ENCODE measurements around the gene VAV2. TPM values are rescaled to one million over a fixed set of nuclear protein-coding genes. Genes with fewer than 3 reads are reported as not detected.

Gene VAV2
- polyA plus RNA-seq, 1 of the 3 experiments (the other 2 are of a cell fraction): 14.9 TPM

DNA sequence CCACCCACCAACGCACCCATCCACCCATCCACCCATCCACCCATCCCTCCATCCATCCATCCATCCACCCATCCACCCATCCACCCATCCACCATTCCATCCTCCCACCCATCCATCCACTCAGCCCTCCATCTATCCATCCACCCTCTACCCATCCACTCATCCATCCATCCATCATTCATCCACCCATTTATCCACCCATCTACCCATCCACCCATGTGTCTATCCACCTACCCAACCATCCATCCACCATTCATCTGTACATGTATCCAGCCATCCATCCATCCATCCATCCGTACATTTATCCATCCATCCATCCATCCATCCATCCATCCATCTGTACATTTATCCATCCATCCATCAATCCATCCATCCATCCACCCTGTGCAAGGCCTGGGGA, 11.1 kb upstream of the VAV2 start:
- Histone ChIP-seq H3K36me3 (replicated peaks in 1 of 2; ENCODE audit: control insufficient read depth in 1 of 2, insufficient read depth in 2 of 2, low read length in 1 of 2) (no peaks in the 10 kb centered on the region), H3K4me2 (no peak overlapping the region), H2AFZ (ENCODE audit: low read depth) (no peak overlapping the region), H3K4me1 (ENCODE audit: control insufficient read depth in 1 of 2, insufficient read depth in 2 of 2, low read depth in 1 of 2, low read length in 1 of 2) (peaks cover 0 to 11% of the 10 kb centered on the region in 2 experiments; a peak in 1 of 4 replicates), H3K4me3 (ENCODE audit: low read depth in 2 of 2, low read length in 1 of 2) (no peak overlapping the region), H4K20me1 (ENCODE audit: insufficient read depth) (no peaks in the 10 kb centered on the region), H3K27ac (ENCODE audit: low read depth in 2 of 2, low read length in 1 of 2) (no peak overlapping the region), H3K9me3 (no peaks in the 10 kb centered on the region), H3K79me2 (ENCODE audit: insufficient read depth) (no peaks in the 10 kb centered on the region), H3K9ac (no peak overlapping the region), H3K27me3 (ENCODE audit: insufficient read depth) (no peaks in the 10 kb centered on the region), H3F3A (replicated peaks; ENCODE audit: insufficient read depth) (no peaks in the 10 kb centered on the region), H3K9me2 (no peaks in the 10 kb centered on the region)
- TF ChIP-seq, protein P1, sequence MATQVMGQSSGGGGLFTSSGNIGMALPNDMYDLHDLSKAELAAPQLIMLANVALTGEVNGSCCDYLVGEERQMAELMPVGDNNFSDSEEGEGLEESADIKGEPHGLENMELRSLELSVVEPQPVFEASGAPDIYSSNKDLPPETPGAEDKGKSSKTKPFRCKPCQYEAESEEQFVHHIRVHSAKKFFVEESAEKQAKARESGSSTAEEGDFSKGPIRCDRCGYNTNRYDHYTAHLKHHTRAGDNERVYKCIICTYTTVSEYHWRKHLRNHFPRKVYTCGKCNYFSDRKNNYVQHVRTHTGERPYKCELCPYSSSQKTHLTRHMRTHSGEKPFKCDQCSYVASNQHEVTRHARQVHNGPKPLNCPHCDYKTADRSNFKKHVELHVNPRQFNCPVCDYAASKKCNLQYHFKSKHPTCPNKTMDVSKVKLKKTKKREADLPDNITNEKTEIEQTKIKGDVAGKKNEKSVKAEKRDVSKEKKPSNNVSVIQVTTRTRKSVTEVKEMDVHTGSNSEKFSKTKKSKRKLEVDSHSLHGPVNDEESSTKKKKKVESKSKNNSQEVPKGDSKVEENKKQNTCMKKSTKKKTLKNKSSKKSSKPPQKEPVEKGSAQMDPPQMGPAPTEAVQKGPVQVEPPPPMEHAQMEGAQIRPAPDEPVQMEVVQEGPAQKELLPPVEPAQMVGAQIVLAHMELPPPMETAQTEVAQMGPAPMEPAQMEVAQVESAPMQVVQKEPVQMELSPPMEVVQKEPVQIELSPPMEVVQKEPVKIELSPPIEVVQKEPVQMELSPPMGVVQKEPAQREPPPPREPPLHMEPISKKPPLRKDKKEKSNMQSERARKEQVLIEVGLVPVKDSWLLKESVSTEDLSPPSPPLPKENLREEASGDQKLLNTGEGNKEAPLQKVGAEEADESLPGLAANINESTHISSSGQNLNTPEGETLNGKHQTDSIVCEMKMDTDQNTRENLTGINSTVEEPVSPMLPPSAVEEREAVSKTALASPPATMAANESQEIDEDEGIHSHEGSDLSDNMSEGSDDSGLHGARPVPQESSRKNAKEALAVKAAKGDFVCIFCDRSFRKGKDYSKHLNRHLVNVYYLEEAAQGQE (IDR thresholded peaks at IDR 0.05; ENCODE audit: low read depth, low read length): no peak
- TF ChIP-seq GATA2 (CRISPR knock-in tag; IDR thresholded peaks at IDR 0.05) (no peak), RAD21 (IDR thresholded peaks at IDR 0.05; ENCODE audit: low read length) (no peak), CHD2 (IDR thresholded peaks at IDR 0.05; ENCODE audit: low read length, partially characterized antibody) (no peak), RXRA (IDR thresholded peaks at IDR 0.05; ENCODE audit: borderline replicate concordance, low read depth) (no peak), YY1 (IDR thresholded peaks at IDR 0.05; ENCODE audit: low read depth) (no peak), MXI1 (IDR thresholded peaks at IDR 0.05; ENCODE audit: low read depth, low read length) (no peak), JUND (IDR thresholded peaks at IDR 0.05) (no peak), TCF12 (IDR thresholded peaks at IDR 0.05) (no peak)
- TF ChIP-seq, protein P2, sequence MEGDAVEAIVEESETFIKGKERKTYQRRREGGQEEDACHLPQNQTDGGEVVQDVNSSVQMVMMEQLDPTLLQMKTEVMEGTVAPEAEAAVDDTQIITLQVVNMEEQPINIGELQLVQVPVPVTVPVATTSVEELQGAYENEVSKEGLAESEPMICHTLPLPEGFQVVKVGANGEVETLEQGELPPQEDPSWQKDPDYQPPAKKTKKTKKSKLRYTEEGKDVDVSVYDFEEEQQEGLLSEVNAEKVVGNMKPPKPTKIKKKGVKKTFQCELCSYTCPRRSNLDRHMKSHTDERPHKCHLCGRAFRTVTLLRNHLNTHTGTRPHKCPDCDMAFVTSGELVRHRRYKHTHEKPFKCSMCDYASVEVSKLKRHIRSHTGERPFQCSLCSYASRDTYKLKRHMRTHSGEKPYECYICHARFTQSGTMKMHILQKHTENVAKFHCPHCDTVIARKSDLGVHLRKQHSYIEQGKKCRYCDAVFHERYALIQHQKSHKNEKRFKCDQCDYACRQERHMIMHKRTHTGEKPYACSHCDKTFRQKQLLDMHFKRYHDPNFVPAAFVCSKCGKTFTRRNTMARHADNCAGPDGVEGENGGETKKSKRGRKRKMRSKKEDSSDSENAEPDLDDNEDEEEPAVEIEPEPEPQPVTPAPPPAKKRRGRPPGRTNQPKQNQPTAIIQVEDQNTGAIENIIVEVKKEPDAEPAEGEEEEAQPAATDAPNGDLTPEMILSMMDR (IDR thresholded peaks at IDR 0.05): no peak
- no peak for DNase-seq
- CTCF ChIA-PET: interaction anchor here (1.5 to 7.3 kb wide), 3 partner anchors 9 to 221 kb away, joined by 4 to 72 read pairs (median 6); no protein-coding TSS in a partner anchor
- 55% methylated on average over 2 of the region's 2 CpGs for whole genome bisulfite sequencing (ENCODE audit: low lambda C conversion rate)
- POLR2A ChIA-PET: no interaction called here

DNA sequence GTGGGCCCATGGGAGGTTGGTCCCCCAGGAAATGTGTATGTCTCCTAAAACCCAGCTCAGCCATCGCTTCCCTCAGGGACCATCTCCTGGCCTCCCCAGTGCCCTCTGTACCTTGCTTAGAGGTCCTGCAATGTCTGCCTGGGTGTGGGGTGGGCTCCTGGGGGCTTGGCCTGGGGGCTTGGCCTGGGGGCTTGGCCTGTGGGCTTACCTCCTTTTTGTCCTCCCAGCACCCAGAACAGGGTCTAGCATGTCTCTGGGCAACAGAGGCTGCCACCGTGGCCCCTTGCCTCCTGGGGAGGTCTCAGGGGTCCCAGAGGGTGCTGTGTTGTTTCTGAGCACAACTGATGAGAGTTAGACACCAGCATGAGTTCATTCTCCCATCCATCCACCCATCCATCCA, 10.7 kb upstream of the VAV2 start:
- Histone ChIP-seq H3F3A (replicated peaks; ENCODE audit: insufficient read depth) (no peaks in the 10 kb centered on the region), H3K27me3 (ENCODE audit: insufficient read depth) (no peaks in the 10 kb centered on the region), H3K4me2 (no peak overlapping the region), H3K9me2 (no peaks in the 10 kb centered on the region), H3K4me1 (ENCODE audit: control insufficient read depth in 1 of 2, insufficient read depth in 2 of 2, low read depth in 1 of 2, low read length in 1 of 2) (peaks cover 0 to 11% of the 10 kb centered on the region in 2 experiments; a peak in 1 of 4 replicates), H3K9ac (no peak overlapping the region), H3K36me3 (replicated peaks in 1 of 2; ENCODE audit: control insufficient read depth in 1 of 2, insufficient read depth in 2 of 2, low read length in 1 of 2) (no peaks in the 10 kb centered on the region), H2AFZ (ENCODE audit: low read depth) (no peak overlapping the region), H3K79me2 (ENCODE audit: insufficient read depth) (no peaks in the 10 kb centered on the region), H3K9me3 (no peaks in the 10 kb centered on the region), H3K27ac (ENCODE audit: low read depth in 2 of 2, low read length in 1 of 2) (no peak overlapping the region), H3K4me3 (ENCODE audit: low read depth in 2 of 2, low read length in 1 of 2) (no peak overlapping the region), H4K20me1 (ENCODE audit: insufficient read depth) (no peaks in the 10 kb centered on the region)
- CTCF ChIA-PET: interaction anchor here (1.5 to 7.3 kb wide), 2 partner anchors 8 to 221 kb away, joined by 4 to 72 read pairs; no protein-coding TSS in a partner anchor
- POLR2A ChIA-PET: no interaction called here
- no peak for DNase-seq
- WGBS (ENCODE audit: low lambda C conversion rate): 29% methylated on average over 2 of the region's 2 CpGs
- TF ChIP-seq SMC3 (IDR thresholded peaks at IDR 0.05; ENCODE audit: low read depth, low read length) (no peak), EP300 (IDR thresholded peaks at IDR 0.05; ENCODE audit: borderline replicate concordance in 1 of 2, low read depth in 1 of 2, low read length in 1 of 2) (no peak), FOXJ3 (CRISPR knock-in tag; IDR thresholded peaks at IDR 0.05) (no peak), YY1 (IDR thresholded peaks at IDR 0.05; ENCODE audit: low read depth) (no peak), RAD21 (IDR thresholded peaks at IDR 0.05; ENCODE audit: low read length) (no peak), TCF12 (IDR thresholded peaks at IDR 0.05) (no peak), RCOR1 (IDR thresholded peaks at IDR 0.05; ENCODE audit: low read length) (no peak), GABPA (IDR thresholded peaks at IDR 0.05; ENCODE audit: low read depth) (no peak)
- TF ChIP-seq, protein P3, sequence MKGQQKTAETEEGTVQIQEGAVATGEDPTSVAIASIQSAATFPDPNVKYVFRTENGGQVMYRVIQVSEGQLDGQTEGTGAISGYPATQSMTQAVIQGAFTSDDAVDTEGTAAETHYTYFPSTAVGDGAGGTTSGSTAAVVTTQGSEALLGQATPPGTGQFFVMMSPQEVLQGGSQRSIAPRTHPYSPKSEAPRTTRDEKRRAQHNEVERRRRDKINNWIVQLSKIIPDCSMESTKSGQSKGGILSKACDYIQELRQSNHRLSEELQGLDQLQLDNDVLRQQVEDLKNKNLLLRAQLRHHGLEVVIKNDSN (IDR thresholded peaks at IDR 0.05; ENCODE audit: borderline replicate concordance, low read depth): no peak
- TF ChIP-seq, protein P4, sequence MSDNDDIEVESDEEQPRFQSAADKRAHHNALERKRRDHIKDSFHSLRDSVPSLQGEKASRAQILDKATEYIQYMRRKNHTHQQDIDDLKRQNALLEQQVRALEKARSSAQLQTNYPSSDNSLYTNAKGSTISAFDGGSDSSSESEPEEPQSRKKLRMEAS (IDR thresholded peaks at IDR 0.05; ENCODE audit: low read depth): no peak
- TF ChIP-seq, protein P2 (IDR thresholded peaks at IDR 0.05): no peak
- TF ChIP-seq, protein P5, sequence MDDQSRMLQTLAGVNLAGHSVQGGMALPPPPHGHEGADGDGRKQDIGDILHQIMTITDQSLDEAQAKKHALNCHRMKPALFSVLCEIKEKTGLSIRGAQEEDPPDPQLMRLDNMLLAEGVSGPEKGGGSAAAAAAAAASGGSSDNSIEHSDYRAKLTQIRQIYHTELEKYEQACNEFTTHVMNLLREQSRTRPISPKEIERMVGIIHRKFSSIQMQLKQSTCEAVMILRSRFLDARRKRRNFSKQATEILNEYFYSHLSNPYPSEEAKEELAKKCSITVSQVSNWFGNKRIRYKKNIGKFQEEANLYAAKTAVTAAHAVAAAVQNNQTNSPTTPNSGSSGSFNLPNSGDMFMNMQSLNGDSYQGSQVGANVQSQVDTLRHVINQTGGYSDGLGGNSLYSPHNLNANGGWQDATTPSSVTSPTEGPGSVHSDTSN (IDR thresholded peaks at IDR 0.05): no peak

Data from SK-N-SH (cell line).